ENCODE results near the gene CHST8.
A peak's percentile ranks its signal among the peaks of the same experiment; 100 is the strongest.

The CHST8 gene

GRCh38 chr19:33789344-33789743 is 167.6 kb downstream of the CHST8 start:
- no peak overlapping the region for H3K9ac ChIP-seq (ENCODE audit: low read length)
- H3K4me3 ChIP-seq (ENCODE audit: low read length) = no peak overlapping the region
- H3K4me1 ChIP-seq (ENCODE audit: low read length) = no peaks in the 10 kb centered on the region
- no peaks in the 10 kb centered on the region for H3K9me2 ChIP-seq (replicated peaks; ENCODE audit: insufficient read depth, low read length)
- no peaks in the 10 kb centered on the region for H3K36me3 ChIP-seq (replicated peaks; ENCODE audit: insufficient read depth, low read length)
- H3K9me3 ChIP-seq (replicated peaks; ENCODE audit: insufficient read depth, low read length) = no peaks in the 10 kb centered on the region
- TF ChIP-seq CTCF (IDR thresholded peaks at IDR 0.05; ENCODE audit: low read length) = no peak
- TF ChIP-seq EZH2phosphoT487 (IDR thresholded peaks at IDR 0.05; ENCODE audit: low read length) = no peak
- TF ChIP-seq EZH2 (optimal IDR thresholded peaks at IDR 0.05; ENCODE audit: low read depth, low read length) = no peak
- H3K27me3 ChIP-seq (replicated peaks; ENCODE audit: insufficient read depth, low read length) = peaks cover 85% of the 10 kb centered on the region
- no peaks in the 10 kb centered on the region for H4K20me1 ChIP-seq (ENCODE audit: insufficient read depth, low read length)
- no peak overlapping the region for H2AFZ ChIP-seq (ENCODE audit: low read length)
- H3K79me2 ChIP-seq (ENCODE audit: low read length) = no peaks in the 10 kb centered on the region
- no peak for DNase-seq
- no peak overlapping the region for H3K4me2 ChIP-seq (ENCODE audit: low read depth, low read length)
- H3K27ac ChIP-seq (ENCODE audit: low read length) = no peak overlapping the region
- no peaks in the 10 kb centered on the region for H3F3A ChIP-seq (ENCODE audit: insufficient read depth, low read length)

- TF ChIP-seq EZH2phosphoT487 (IDR thresholded peaks at IDR 0.05; ENCODE audit: low read length) (no peak), CTCF (IDR thresholded peaks at IDR 0.05; ENCODE audit: low read length) (no peak), EZH2 (optimal IDR thresholded peaks at IDR 0.05; ENCODE audit: low read depth, low read length) (no peak)
- Histone ChIP-seq H3K9me3 (replicated peaks; ENCODE audit: insufficient read depth, low read length) (no peaks in the 10 kb centered on the region), H3K9me2 (replicated peaks; ENCODE audit: insufficient read depth, low read length) (no peaks in the 10 kb centered on the region), H4K20me1 (ENCODE audit: insufficient read depth, low read length) (no peaks in the 10 kb centered on the region), H3K4me1 (ENCODE audit: low read length) (no peaks in the 10 kb centered on the region), H3K27ac (ENCODE audit: low read length) (no peak overlapping the region), H3K4me3 (ENCODE audit: low read length) (no peak overlapping the region), H3K27me3 (replicated peaks; ENCODE audit: insufficient read depth, low read length) (peaks cover 75% of the 10 kb centered on the region), H3K36me3 (replicated peaks; ENCODE audit: insufficient read depth, low read length) (no peaks in the 10 kb centered on the region), H3F3A (ENCODE audit: insufficient read depth, low read length) (no peaks in the 10 kb centered on the region), H2AFZ (ENCODE audit: low read length) (no peak overlapping the region), H3K79me2 (ENCODE audit: low read length) (no peaks in the 10 kb centered on the region), H3K9ac (ENCODE audit: low read length) (no peak overlapping the region), H3K4me2 (ENCODE audit: low read depth, low read length) (no peak overlapping the region)
- no peak for DNase-seq
Measured at GRCh38 chr19:33794683-33795369, 173.1 kb downstream of the CHST8 start.

- no peak overlapping the region for H2AFZ ChIP-seq (ENCODE audit: low read length)
Measured at GRCh38 chr19:33795370-33796163, 173.8 kb downstream of the CHST8 start.

More at GRCh38 chr19:33795370-33796163, 173.8 kb downstream of the CHST8 start:
- Histone ChIP-seq H3K27me3 (replicated peaks; ENCODE audit: insufficient read depth, low read length) (peaks cover 78% of the 10 kb centered on the region), H3K9me2 (replicated peaks; ENCODE audit: insufficient read depth, low read length) (no peaks in the 10 kb centered on the region), H4K20me1 (ENCODE audit: insufficient read depth, low read length) (no peaks in the 10 kb centered on the region), H3K36me3 (replicated peaks; ENCODE audit: insufficient read depth, low read length) (no peaks in the 10 kb centered on the region), H3K4me1 (ENCODE audit: low read length) (no peaks in the 10 kb centered on the region), H3K9ac (ENCODE audit: low read length) (no peak overlapping the region), H3K4me3 (ENCODE audit: low read length) (peak overlapping the region; percentile 31; the same call in 1 of the 2 replicates), H3K9me3 (replicated peaks; ENCODE audit: insufficient read depth, low read length) (no peaks in the 10 kb centered on the region), H3K4me2 (ENCODE audit: low read depth, low read length) (peak overlapping the region; percentile 65; the same call in 1 of the 2 replicates), H3K27ac (ENCODE audit: low read length) (no peak overlapping the region), H3F3A (ENCODE audit: insufficient read depth, low read length) (no peaks in the 10 kb centered on the region), H3K79me2 (ENCODE audit: low read length) (no peaks in the 10 kb centered on the region)
- DNase-seq = no peak
- TF ChIP-seq EZH2phosphoT487 (IDR thresholded peaks at IDR 0.05; ENCODE audit: low read length) = no peak
- TF ChIP-seq EZH2 (optimal IDR thresholded peaks at IDR 0.05; ENCODE audit: low read depth, low read length) = no peak
- peak; percentile 39 for TF ChIP-seq CTCF (IDR thresholded peaks at IDR 0.05; ENCODE audit: low read length)
